Vagina (tissue), 2 donors: Measurements from ENCODE around the gene DDX52.

ENCODE experiments used
- CTCF ChIP-seq, 3 experiments: fragments of 450-650 bp in 2 of 3; fragments of 200-600 bp in 1 of 3; sonication (generic) in 1 of 3; IDR thresholded peaks; one replicate each; pipeline ENCODE4 v1.5.1; 2017 to 2019; ENCODE audit warnings: antibody characterized with exemption in 3 of 3, mild to moderate bottlenecking in 2 of 3, moderate library complexity in 2 of 3
- POLR2A ChIP-seq, 2 donors: fragments of 450-650 bp; IDR thresholded peaks; one replicate each; pipeline ENCODE4 v1.6.1; 2017; ENCODE audit warnings: antibody characterized with exemption in 2 of 2, mild to moderate bottlenecking in 2 of 2, moderate library complexity in 2 of 2

- TF ChIP-seq CTCF (IDR thresholded peaks at IDR 0.05) (no peak), POLR2A (IDR thresholded peaks at IDR 0.05) (no peak)
These were observed 29.4 kb upstream of the DDX52 start for GRCh38 chr17:37672548-37673078.
